Coronary artery (tissue), 2 donors: ENCODE data around the gene DCST1.
A peak's percentile ranks its signal among the peaks of the same experiment; 100 is the strongest.
"Not testable (repeated sequence)": the region's sequence is repeated elsewhere in the genome, so short reads cannot be mapped to it uniquely, and the experiment has no call there.

Source experiments
- DNase-seq: peaks from one replicate; pipeline ENCODE4 v3.0.0-alpha.2; 2017; ENCODE audit warnings: low spot score
- H3K27ac ChIP-seq, 2 donors: fragments of 200-600 bp; sonication (generic); one replicate each; pipeline ENCODE4 v1.5.1; 2016 to 2019
- H3K4me3 ChIP-seq: fragments of 200-600 bp; sonication (generic); 2 replicates; pipeline ENCODE4 v1.5.1; 2016; ENCODE audit warnings: mild to moderate bottlenecking, moderate library complexity
- TF ChIP-seq, protein P1 (sequence below): fragments of 200-600 bp; sonication (generic); IDR thresholded peaks from one replicate; pipeline ENCODE4 v1.5.1; 2019; ENCODE audit warnings: antibody characterized with exemption

DCST1 gene

DNA sequence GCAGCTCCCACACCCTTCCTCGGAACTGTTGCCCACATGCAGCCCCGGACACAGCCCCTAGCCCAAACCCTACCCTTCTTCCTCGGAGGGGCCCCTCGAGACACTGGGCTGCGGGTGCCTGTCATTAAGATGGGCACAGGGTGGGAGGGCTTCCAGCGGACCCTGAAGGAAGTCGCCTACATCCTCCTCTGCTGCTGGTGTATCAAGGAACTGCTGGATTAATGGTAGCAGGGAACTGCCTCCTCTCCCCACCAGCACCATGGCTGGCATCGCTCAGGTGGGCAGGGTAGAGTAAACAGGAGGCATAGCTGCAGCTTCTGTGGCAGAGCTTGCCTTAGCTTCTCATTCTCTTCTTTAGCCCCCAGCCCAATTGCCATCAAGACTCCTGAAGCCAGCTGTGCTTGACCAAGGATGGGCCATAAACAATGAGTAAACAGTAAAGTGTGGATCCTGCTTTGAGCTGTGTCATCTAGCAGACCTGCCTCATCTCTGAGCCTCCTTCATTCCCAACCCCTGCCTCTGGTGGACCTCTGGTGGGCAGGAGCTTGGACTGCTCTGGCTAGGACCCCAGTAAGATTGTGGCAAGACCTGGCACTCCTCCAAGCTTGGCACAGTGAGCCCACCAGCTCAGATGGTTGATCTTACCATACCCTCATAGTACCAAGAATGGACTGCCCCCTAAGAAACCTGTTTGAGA, 39.9 kb upstream of the DCST1 start, which contains the start of gene LENEP:
Gene LENEP, plus strand, starts transcription at position 15 of the 697 bp plus-strand sequence. Its CDS starts 22 bp downstream, at position 37.
- TF ChIP-seq, protein P1, sequence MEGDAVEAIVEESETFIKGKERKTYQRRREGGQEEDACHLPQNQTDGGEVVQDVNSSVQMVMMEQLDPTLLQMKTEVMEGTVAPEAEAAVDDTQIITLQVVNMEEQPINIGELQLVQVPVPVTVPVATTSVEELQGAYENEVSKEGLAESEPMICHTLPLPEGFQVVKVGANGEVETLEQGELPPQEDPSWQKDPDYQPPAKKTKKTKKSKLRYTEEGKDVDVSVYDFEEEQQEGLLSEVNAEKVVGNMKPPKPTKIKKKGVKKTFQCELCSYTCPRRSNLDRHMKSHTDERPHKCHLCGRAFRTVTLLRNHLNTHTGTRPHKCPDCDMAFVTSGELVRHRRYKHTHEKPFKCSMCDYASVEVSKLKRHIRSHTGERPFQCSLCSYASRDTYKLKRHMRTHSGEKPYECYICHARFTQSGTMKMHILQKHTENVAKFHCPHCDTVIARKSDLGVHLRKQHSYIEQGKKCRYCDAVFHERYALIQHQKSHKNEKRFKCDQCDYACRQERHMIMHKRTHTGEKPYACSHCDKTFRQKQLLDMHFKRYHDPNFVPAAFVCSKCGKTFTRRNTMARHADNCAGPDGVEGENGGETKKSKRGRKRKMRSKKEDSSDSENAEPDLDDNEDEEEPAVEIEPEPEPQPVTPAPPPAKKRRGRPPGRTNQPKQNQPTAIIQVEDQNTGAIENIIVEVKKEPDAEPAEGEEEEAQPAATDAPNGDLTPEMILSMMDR: no peak
- no peak for DNase-seq
- no peak within 1 kb of the TSS for H3K27ac ChIP-seq

DNA sequence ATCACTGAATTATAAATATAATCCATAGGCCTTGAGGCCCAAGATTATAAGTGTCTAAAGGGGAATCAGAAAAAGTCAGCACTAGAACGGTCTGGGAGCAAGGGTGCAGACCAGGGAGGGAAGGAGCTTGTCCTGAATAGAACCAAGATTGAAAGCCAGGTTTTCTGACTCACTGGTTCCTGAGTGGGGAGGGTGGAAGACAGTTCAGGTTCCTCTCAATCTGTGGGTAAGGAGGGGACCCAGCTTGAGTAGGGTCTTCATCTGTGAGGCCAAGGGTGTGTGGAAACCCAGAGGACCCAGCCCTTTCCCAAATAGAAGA, 39.4 kb upstream of the DCST1 start:
- no peak overlapping the region for H3K4me3 ChIP-seq
- no peak for DNase-seq
- TF ChIP-seq, protein P1: no peak
- H3K27ac ChIP-seq: no peak overlapping the region

More for the DNA sequence above, 39.9 kb upstream of the DCST1 start, which contains the start of gene LENEP:
- H3K4me3 ChIP-seq: no peak within 1 kb of the TSS

- DNase-seq: no peak
- TF ChIP-seq, protein P1: no peak
- Histone ChIP-seq H3K27ac (no peak overlapping the region), H3K4me3 (no peak overlapping the region)
Measured at GRCh38 chr1:154994591-154994990, 39.0 kb upstream of the DCST1 start.

DNA sequence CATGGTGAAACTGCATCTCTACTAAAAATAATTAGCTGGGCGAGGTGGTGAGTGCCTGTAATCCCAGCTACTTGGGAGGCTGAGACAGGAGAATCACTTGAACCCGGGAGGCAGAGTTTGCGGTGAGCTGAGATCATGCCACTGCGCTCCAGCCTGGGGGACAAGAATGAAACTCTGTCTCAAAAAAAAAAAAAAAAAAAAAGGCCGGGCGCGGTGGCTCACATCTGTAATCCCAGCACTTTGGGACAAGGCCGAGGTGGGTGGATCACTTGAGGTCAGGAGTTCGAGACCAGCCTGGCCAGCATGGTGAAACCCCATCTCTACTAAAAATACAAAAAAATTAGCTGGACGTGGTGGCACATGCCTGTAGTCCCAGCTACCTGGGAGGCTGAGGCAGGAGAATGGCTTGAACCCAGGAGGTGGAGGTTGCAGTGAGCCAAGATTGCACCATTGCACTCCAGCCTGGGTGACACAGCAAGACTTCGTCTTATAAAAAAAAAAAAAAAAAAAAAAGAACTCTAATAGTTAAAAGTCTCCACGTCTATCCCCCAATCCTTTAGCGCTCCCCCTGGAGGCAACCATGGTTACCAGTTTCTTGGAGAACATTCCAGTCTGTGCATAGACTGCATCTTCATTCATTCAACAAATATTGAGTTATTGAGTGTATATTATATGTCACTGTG, 38.2 kb upstream of the DCST1 start:
- DNase-seq: peak; percentile 72
- H3K27ac ChIP-seq, H3K4me3 ChIP-seq: not testable (repeated sequence)

GRCh38 chr1:154996966-154997701, 36.5 kb upstream of the DCST1 start:
- DNase-seq: no peak
- TF ChIP-seq, protein P1: no peak
- Histone ChIP-seq H3K27ac (no peak overlapping the region), H3K4me3 (no peak overlapping the region)

- TF ChIP-seq, protein P1: no peak
- Histone ChIP-seq H3K27ac (no peak overlapping the region), H3K4me3 (no peak overlapping the region)
- no peak for DNase-seq
Measured at GRCh38 chr1:154998201-154998780, 35.3 kb upstream of the DCST1 start.
